ENCODE data around the gene TTC7B.

GRCh38 chr14:90647473-90648005, 168.7 kb downstream of the TTC7B start:
- TF ChIP-seq, protein P1, sequence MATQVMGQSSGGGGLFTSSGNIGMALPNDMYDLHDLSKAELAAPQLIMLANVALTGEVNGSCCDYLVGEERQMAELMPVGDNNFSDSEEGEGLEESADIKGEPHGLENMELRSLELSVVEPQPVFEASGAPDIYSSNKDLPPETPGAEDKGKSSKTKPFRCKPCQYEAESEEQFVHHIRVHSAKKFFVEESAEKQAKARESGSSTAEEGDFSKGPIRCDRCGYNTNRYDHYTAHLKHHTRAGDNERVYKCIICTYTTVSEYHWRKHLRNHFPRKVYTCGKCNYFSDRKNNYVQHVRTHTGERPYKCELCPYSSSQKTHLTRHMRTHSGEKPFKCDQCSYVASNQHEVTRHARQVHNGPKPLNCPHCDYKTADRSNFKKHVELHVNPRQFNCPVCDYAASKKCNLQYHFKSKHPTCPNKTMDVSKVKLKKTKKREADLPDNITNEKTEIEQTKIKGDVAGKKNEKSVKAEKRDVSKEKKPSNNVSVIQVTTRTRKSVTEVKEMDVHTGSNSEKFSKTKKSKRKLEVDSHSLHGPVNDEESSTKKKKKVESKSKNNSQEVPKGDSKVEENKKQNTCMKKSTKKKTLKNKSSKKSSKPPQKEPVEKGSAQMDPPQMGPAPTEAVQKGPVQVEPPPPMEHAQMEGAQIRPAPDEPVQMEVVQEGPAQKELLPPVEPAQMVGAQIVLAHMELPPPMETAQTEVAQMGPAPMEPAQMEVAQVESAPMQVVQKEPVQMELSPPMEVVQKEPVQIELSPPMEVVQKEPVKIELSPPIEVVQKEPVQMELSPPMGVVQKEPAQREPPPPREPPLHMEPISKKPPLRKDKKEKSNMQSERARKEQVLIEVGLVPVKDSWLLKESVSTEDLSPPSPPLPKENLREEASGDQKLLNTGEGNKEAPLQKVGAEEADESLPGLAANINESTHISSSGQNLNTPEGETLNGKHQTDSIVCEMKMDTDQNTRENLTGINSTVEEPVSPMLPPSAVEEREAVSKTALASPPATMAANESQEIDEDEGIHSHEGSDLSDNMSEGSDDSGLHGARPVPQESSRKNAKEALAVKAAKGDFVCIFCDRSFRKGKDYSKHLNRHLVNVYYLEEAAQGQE (IDR thresholded peaks at IDR 0.05; ENCODE audit: low read depth), result no peak
- TF ChIP-seq, protein P2, sequence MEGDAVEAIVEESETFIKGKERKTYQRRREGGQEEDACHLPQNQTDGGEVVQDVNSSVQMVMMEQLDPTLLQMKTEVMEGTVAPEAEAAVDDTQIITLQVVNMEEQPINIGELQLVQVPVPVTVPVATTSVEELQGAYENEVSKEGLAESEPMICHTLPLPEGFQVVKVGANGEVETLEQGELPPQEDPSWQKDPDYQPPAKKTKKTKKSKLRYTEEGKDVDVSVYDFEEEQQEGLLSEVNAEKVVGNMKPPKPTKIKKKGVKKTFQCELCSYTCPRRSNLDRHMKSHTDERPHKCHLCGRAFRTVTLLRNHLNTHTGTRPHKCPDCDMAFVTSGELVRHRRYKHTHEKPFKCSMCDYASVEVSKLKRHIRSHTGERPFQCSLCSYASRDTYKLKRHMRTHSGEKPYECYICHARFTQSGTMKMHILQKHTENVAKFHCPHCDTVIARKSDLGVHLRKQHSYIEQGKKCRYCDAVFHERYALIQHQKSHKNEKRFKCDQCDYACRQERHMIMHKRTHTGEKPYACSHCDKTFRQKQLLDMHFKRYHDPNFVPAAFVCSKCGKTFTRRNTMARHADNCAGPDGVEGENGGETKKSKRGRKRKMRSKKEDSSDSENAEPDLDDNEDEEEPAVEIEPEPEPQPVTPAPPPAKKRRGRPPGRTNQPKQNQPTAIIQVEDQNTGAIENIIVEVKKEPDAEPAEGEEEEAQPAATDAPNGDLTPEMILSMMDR (IDR thresholded peaks at IDR 0.05 in 2 of 3, conservative IDR thresholded peaks at IDR 0.05 in 1 of 3; ENCODE audit: borderline replicate concordance in 1 of 3, insufficient read depth in 1 of 3, low read depth in 2 of 3, low read length in 2 of 3), result no peak
- TF ChIP-seq POLR2A (IDR thresholded peaks at IDR 0.05; ENCODE audit: borderline replicate concordance, extremely low read depth, insufficient read depth, insufficient read length) (no peak), POLR2AphosphoS5 (IDR thresholded peaks at IDR 0.05; ENCODE audit: low read depth, low read length) (no peak), RAD21 (IDR thresholded peaks at IDR 0.05; ENCODE audit: low read depth) (no peak), SP1 (IDR thresholded peaks at IDR 0.05; ENCODE audit: low read depth) (no peak), JUND (IDR thresholded peaks at IDR 0.05) (no peak), SIN3A (IDR thresholded peaks at IDR 0.05; ENCODE audit: low read depth) (no peak), MAX (IDR thresholded peaks at IDR 0.05) (no peak), SRF (IDR thresholded peaks at IDR 0.05; ENCODE audit: low read depth) (no peak), EZH2 (IDR thresholded peaks at IDR 0.05) (no peak), EZH2phosphoT487 (IDR thresholded peaks at IDR 0.05; ENCODE audit: borderline replicate concordance) (no peak), YY1 (IDR thresholded peaks at IDR 0.05; ENCODE audit: extremely low read depth, insufficient replicate concordance, low read depth, low read length) (no peak), ATF3 (IDR thresholded peaks at IDR 0.05) (no peak)
